ENCODE measurements around the gene HDAC7. TPM values are rescaled to one million over a fixed set of nuclear protein-coding genes. Genes with fewer than 3 reads are reported as not detected.
A peak's percentile ranks its signal among the peaks of the same experiment; 100 is the strongest.

The HDAC7 gene
- total RNA-seq, 2 donors from 2014 or later, result 39.5 to 67.7 TPM

- no peaks in the 10 kb centered on the region for H3K4me1 ChIP-seq (replicated peaks)
- H3K4me3 ChIP-seq, result no peak overlapping the region
- intact Hi-C loops (cut with DNase I), result no loop called here
- TF ChIP-seq CTCF (IDR thresholded peaks at IDR 0.05), result no peak
- no peak for TF ChIP-seq POLR2AphosphoS5 (IDR thresholded peaks at IDR 0.05)
- TF ChIP-seq POLR2A (IDR thresholded peaks at IDR 0.05), result no peak
- no peak overlapping the region for H3K27ac ChIP-seq
- H3K36me3 ChIP-seq, result no peaks in the 10 kb centered on the region
- no peak for DNase-seq (ENCODE audit: low spot score)
- H3K9me3 ChIP-seq, result no peaks in the 10 kb centered on the region
- H3K27me3 ChIP-seq (replicated peaks; ENCODE audit: insufficient read depth), result no peaks in the 10 kb centered on the region
- 84% methylated on average over 5 of the region's 5 CpGs for WGBS
Observed at GRCh38 chr12:47746073-47746472, 73.6 kb downstream of the HDAC7 start.

GRCh38 chr12:47745485-47746041 is 74.1 kb downstream of the HDAC7 start:
- no peak overlapping the region for H3K27ac ChIP-seq
- 73% methylated on average over 16 of the region's 16 CpGs for WGBS
- no peaks in the 10 kb centered on the region for H3K9me3 ChIP-seq
- intact Hi-C loops (cut with DNase I), result no loop called here
- no peak overlapping the region for H3K4me3 ChIP-seq
- no peaks in the 10 kb centered on the region for H3K4me1 ChIP-seq (replicated peaks)
- no peaks in the 10 kb centered on the region for H3K36me3 ChIP-seq
- DNase-seq (ENCODE audit: low spot score), result no peak
- no peaks in the 10 kb centered on the region for H3K27me3 ChIP-seq (replicated peaks; ENCODE audit: insufficient read depth)
- TF ChIP-seq POLR2A (IDR thresholded peaks at IDR 0.05), result no peak
- TF ChIP-seq POLR2AphosphoS5 (IDR thresholded peaks at IDR 0.05), result no peak
- no peak for TF ChIP-seq CTCF (IDR thresholded peaks at IDR 0.05)

GRCh38 chr12:47744778-47745436 is 74.8 kb downstream of the HDAC7 start:
- DNase-seq (ENCODE audit: low spot score), result no peak
- Histone ChIP-seq H3K9me3 (no peaks in the 10 kb centered on the region), H3K36me3 (no peaks in the 10 kb centered on the region), H3K4me1 (replicated peaks) (no peaks in the 10 kb centered on the region), H3K27ac (no peak overlapping the region), H3K4me3 (no peak overlapping the region), H3K27me3 (replicated peaks; ENCODE audit: insufficient read depth) (no peaks in the 10 kb centered on the region)
- intact Hi-C loops (cut with DNase I), result loop anchor here (5.0 kb wide), 1 partner anchor 32 kb away; no protein-coding TSS in a partner anchor
- 78% methylated on average over 8 of the region's 8 CpGs for WGBS
- TF ChIP-seq POLR2A (IDR thresholded peaks at IDR 0.05) (no peak), POLR2AphosphoS5 (IDR thresholded peaks at IDR 0.05) (no peak), CTCF (IDR thresholded peaks at IDR 0.05) (no peak)

- WGBS, result 54% methylated on average over 10 of the region's 10 CpGs
- peak; percentile 85 for DNase-seq (ENCODE audit: low spot score)
- H3K4me1 ChIP-seq (replicated peaks), result no peaks in the 10 kb centered on the region
Observed at GRCh38 chr12:47744005-47744651, 75.6 kb downstream of the HDAC7 start.

More at GRCh38 chr12:47744005-47744651, 75.6 kb downstream of the HDAC7 start:
- Histone ChIP-seq H3K9me3 (no peaks in the 10 kb centered on the region), H3K27me3 (replicated peaks; ENCODE audit: insufficient read depth) (no peaks in the 10 kb centered on the region), H3K4me3 (no peak overlapping the region), H3K36me3 (no peaks in the 10 kb centered on the region), H3K27ac (no peak overlapping the region)
- peak in 3 of 4 experiments; percentile 70 to 90 (median 88) for TF ChIP-seq CTCF (IDR thresholded peaks at IDR 0.05)
- TF ChIP-seq POLR2A (IDR thresholded peaks at IDR 0.05), result no peak
- peak; percentile 55 for TF ChIP-seq POLR2AphosphoS5 (IDR thresholded peaks at IDR 0.05)
- intact Hi-C loops (cut with DNase I), result loop anchor here (5.0 kb wide), 1 partner anchor 33 kb away; no protein-coding TSS in a partner anchor

All from prostate gland (tissue), 2 donors.